ENCODE data around the gene NME5.

Gene NME5

DNA sequence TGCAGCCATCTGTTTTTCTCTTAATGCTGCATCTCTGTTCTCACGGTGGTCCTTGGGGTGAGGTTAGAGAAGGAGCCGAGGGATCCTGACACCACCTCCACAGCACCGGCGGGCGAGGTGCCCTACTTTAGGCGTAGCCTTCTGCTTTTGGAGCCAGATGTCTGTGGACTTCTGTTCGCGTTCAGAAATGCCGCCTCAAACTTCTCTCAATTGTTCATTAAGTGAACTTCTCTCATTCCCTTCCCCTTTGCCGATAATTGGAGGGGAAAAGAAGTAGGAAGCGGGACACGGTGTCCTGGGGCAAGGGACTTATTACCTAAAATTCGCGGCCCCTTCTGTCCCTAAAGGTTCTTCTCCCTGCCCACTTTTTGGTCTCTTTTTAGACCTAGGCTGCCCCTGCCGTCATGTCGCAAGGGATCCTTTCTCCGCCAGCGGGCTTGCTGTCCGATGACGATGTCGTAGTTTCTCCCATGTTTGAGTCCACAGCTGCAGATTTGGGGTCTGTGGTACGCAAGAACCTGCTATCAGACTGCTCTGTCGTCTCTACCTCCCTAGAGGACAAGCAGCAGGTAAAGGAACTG is 40.1 kb upstream of the NME5 start:
- DNase-seq (ENCODE audit: low read depth) = no peak
- in situ Hi-C loops (cut with HindIII; ENCODE audit: low sequenced_read_pairs) = no loop called here
- peak overlapping the region; percentile 85 for H3K4me3 ChIP-seq (ENCODE audit: low read depth, low read length)
- TF ChIP-seq, protein P1, sequence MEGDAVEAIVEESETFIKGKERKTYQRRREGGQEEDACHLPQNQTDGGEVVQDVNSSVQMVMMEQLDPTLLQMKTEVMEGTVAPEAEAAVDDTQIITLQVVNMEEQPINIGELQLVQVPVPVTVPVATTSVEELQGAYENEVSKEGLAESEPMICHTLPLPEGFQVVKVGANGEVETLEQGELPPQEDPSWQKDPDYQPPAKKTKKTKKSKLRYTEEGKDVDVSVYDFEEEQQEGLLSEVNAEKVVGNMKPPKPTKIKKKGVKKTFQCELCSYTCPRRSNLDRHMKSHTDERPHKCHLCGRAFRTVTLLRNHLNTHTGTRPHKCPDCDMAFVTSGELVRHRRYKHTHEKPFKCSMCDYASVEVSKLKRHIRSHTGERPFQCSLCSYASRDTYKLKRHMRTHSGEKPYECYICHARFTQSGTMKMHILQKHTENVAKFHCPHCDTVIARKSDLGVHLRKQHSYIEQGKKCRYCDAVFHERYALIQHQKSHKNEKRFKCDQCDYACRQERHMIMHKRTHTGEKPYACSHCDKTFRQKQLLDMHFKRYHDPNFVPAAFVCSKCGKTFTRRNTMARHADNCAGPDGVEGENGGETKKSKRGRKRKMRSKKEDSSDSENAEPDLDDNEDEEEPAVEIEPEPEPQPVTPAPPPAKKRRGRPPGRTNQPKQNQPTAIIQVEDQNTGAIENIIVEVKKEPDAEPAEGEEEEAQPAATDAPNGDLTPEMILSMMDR (IDR thresholded peaks at IDR 0.05; ENCODE audit: low read depth, low read length, missing control alignments) = no peak

DNA sequence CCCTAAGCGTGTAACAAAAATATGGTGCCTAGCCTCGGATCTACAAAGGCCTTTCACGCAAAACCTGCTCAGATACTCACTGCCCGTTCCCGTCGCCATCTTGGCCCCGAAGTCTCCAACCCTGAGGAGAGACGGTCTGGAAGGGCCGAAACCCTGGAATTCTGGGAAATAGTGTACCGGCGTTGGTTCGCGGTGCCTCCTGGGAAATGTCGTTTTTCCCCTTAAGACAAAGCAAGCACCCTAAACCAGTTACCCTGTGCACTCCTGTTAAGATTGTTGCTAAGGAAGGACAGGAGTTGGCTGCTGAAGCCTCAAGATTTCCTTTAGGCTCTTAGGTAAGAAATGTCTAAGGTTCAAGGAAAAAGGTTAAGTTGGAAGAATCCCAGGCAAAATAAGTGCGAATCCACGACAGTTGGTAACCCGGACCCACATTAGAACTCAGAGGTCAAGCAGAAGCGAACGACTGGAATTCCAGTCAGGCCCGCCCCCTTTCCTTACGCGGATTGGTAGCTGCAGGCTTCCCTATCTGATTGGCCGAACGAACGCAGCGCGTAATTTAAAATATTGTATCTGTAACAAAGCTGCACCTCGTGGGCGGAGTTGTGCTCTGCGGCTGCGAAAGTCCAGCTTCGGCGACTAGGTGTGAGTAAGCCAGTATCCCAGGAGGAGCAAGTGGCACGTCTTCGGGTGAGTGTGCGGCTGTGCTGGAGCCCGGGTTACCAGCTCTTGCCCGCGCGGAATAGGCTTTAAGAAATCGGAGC is 39.5 kb upstream of the NME5 start, which contains the start of the genes BRD8 and KIF20A:
TSS of gene BRD8 (minus strand) at position 115 of the 761 bp plus-strand sequence. CDS start at position 99, 16 bp downstream.
TSS of gene KIF20A (plus strand) at position 597 of the 761 bp plus-strand sequence. CDS start 569 bp downstream, outside the sequence.
- TF ChIP-seq, protein P1 (IDR thresholded peaks at IDR 0.05; ENCODE audit: low read depth, low read length, missing control alignments) = no peak
- DNase-seq (ENCODE audit: low read depth) = peak; percentile 91
- in situ Hi-C loops (cut with HindIII; ENCODE audit: low sequenced_read_pairs) = no loop called here

DNA sequence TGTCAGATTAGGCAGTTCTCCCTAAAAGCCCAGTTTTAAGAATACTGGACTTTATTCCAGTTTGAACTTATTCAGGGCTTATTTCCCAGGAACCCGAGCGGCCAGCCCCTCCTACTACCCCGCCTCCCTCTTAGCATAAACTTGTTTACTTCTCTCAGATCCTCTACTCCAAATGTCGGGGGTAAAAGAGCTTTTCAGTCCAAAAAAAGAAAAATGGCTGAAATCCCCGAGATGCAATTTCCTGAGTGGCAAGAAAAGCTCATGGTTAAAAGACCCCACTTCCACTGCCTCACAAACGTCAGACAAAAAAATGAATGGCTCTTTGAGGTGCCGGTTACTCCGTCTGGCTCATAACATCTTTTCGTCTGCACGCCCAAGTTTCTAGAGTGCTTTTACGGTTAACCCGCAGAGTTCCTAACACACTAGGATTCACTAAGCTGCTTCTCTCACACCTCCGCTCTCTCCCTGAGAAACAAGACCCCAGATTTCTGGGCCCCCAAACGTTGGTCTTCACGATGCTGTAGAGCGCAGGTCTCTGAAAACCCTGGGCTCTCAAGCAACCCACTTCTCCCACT is 38.8 kb upstream of the NME5 start:
- DNase-seq (ENCODE audit: low read depth) = peak; percentile 1
- TF ChIP-seq, protein P1 (IDR thresholded peaks at IDR 0.05; ENCODE audit: low read depth, low read length, missing control alignments) = no peak
- peak overlapping the region; percentile 85 for H3K4me3 ChIP-seq (ENCODE audit: low read depth, low read length)
- in situ Hi-C loops (cut with HindIII; ENCODE audit: low sequenced_read_pairs) = no loop called here

More for the DNA sequence above, 39.5 kb upstream of the NME5 start, which contains the start of the genes BRD8 and KIF20A:
- peak within 1 kb of the TSS; percentile 85 for H3K4me3 ChIP-seq (ENCODE audit: low read depth, low read length)

DNA sequence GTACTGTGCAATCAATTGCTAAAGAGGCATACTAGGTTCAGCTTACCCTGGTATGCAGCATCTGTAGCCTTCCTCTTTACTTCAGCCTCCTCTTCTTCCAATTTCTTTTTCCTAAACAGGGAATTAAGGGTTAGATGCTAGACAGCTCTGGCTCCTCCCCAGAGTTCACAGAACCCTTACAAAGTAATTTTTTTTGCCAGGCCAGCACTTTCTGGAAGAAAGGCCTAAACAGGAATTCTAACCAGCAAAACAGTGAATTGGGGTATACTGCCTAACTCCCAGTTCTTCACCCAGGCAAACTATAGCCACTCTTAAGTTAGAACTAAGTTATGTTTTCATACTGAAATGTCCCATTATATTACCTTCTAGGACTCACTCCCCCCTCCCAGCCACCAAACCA is 31.1 kb upstream of the NME5 start:
- in situ Hi-C loops (cut with HindIII; ENCODE audit: low sequenced_read_pairs) = no loop called here
- TF ChIP-seq, protein P1 (IDR thresholded peaks at IDR 0.05; ENCODE audit: low read depth, low read length, missing control alignments) = no peak
- DNase-seq (ENCODE audit: low read depth) = no peak
- no peak overlapping the region for H3K4me3 ChIP-seq (ENCODE audit: low read depth, low read length)

DNA sequence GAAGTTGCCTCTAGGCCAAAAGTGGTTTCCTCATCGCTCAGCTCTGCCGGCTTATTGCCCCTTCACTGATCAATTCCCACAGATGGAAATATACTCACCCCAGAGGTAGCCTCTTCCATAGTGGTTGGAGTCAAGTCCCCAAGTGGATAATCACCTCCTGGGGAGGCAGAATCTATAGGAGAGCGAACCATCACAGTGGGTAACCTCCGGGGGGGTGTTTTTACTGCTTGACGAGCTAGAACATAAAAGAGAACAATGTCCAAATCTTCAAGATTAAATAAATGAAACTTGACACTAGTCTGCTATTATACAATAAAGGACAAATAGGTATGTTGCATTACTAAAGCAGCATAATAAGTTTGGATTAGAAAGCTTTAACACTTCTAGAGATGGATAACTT is 29.9 kb upstream of the NME5 start:
- no peak overlapping the region for H3K4me3 ChIP-seq (ENCODE audit: low read depth, low read length)
- in situ Hi-C loops (cut with HindIII; ENCODE audit: low sequenced_read_pairs) = no loop called here
- no peak for DNase-seq (ENCODE audit: low read depth)
- TF ChIP-seq, protein P1 (IDR thresholded peaks at IDR 0.05; ENCODE audit: low read depth, low read length, missing control alignments) = no peak

DNA sequence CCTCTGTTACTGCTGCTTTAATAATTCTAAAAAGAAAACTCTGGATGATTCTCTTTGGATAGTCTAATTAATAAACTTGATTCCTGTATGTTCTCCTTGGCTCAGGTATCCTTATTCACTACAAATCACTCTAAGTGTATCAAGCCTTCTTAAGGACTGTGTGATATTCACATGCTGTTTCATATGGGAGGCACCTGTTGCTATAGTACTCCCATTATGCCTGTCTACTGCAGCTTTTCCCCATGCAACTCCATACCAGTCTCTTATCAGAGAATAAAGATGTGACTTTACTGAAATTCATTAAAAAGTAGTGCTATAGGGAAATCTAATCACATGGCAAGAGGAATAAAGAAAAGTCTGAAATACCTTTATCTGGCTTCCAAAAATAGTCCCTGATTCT is 24.5 kb upstream of the NME5 start:
- TF ChIP-seq, protein P1 (IDR thresholded peaks at IDR 0.05; ENCODE audit: low read depth, low read length, missing control alignments) = no peak
- no peak overlapping the region for H3K4me3 ChIP-seq (ENCODE audit: low read depth, low read length)
- no peak for DNase-seq (ENCODE audit: low read depth)
- in situ Hi-C loops (cut with HindIII; ENCODE audit: low sequenced_read_pairs) = no loop called here
